Thoracic aorta (tissue), 2 donors: ENCODE data around the gene ASH1L. TPM values are rescaled to one million over a fixed set of nuclear protein-coding genes. Genes with fewer than 3 reads are reported as not detected.
"Not testable (repeated sequence)": the region's sequence is repeated elsewhere in the genome, so short reads cannot be mapped to it uniquely, and the experiment has no call there.

Source experiments
- ATAC-seq: fragments of 150-250 bp; one replicate; pipeline ENCODE4 v1.8.0; 2017; ENCODE audit warnings: low read depth; ENCODE audit not compliant: insufficient number of reproducible peaks, low FRiP score
- DNase-seq: peaks from one replicate; pipeline ENCODE4 v3.0.0-alpha.2; 2020; ENCODE audit warnings: low spot score
- H3K27ac ChIP-seq, 2 donors: fragments of 200-600 bp; sonication (generic); 1 replicate in 1 of 2; 2 replicates in 1 of 2; pipeline ENCODE4 v1.5.1; 2016; ENCODE audit warnings: mild to moderate bottlenecking in 2 of 2, moderate library complexity in 2 of 2
- H3K27me3 ChIP-seq: fragments of 200-600 bp; sonication (generic); replicated peaks from 2 replicates; pipeline ENCODE4 v1.6.0; 2016; ENCODE audit warnings: mild to moderate bottlenecking; ENCODE audit not compliant: insufficient read depth
- H3K36me3 ChIP-seq: fragments of 200-600 bp; sonication (generic); one replicate; pipeline ENCODE4 v1.5.1; 2016
- H3K4me1 ChIP-seq, 2 donors: fragments of 200-600 bp; sonication (generic); 1 replicate in 1 of 2; 2 replicates in 1 of 2; pipeline versions ENCODE4 v1.5.1 to v1.6.0; 2016; ENCODE audit warnings: low read depth in 2 of 2, mild to moderate bottlenecking in 1 of 2; ENCODE audit not compliant: control insufficient read depth in 1 of 2
- H3K4me3 ChIP-seq: fragments of 200-600 bp; sonication (generic); 2 replicates; pipeline ENCODE4 v1.5.1; 2016; ENCODE audit warnings: mild to moderate bottlenecking
- H3K9me3 ChIP-seq: fragments of 200-600 bp; sonication (generic); 2 replicates; pipeline ENCODE4 v1.5.1; 2016
- CTCF ChIP-seq: fragments of 200-600 bp; sonication (generic); IDR thresholded peaks from one replicate; pipeline ENCODE4 v1.5.1; 2019; ENCODE audit warnings: antibody characterized with exemption
- total RNA-seq, 2 donors: library from RNA; depleted of rRNA; stranded (reverse); fragments of >200 nt; gene quantifications; one replicate each; pipeline versions ENCODE4 v1.1.0 to v1.2.3, GENCODE V29; 2016

The ASH1L gene
- total RNA-seq, 2 donors from 2014 or later = 52.7 to 84.2 TPM

- DNase-seq (no peak), ATAC-seq (no peak)
- no peaks in the 10 kb centered on the region for H3K9me3 ChIP-seq
- no peak overlapping the region for H3K4me3 ChIP-seq
- TF ChIP-seq CTCF = no peak
- H3K27me3 ChIP-seq = no peaks in the 10 kb centered on the region
- no peaks in the 10 kb centered on the region for H3K36me3 ChIP-seq
- no peak overlapping the region for H3K27ac ChIP-seq
- peaks cover 0 to 4% of the 10 kb centered on the region in 2 donors for H3K4me1 ChIP-seq
These were observed 75.1 kb downstream of the ASH1L start for GRCh38 chr1:155487541-155487940.

- not testable (repeated sequence) for H3K4me3 ChIP-seq, ATAC-seq, H3K4me1 ChIP-seq, H3K36me3 ChIP-seq, H3K27me3 ChIP-seq, H3K9me3 ChIP-seq, DNase-seq, H3K27ac ChIP-seq
These were observed 75.7 kb downstream of the ASH1L start for GRCh38 chr1:155486952-155487351.

GRCh38 chr1:155485945-155486344 lies 76.7 kb downstream of the ASH1L start:
- peaks cover 6% of the 10 kb centered on the region for H3K36me3 ChIP-seq
- no peak for TF ChIP-seq CTCF
- DNase-seq = no peak
- no peaks in the 10 kb centered on the region for H3K9me3 ChIP-seq
- H3K4me1 ChIP-seq = peaks cover 0 to 4% of the 10 kb centered on the region in 2 donors
- H3K4me3 ChIP-seq = no peak overlapping the region
- H3K27ac ChIP-seq = no peak overlapping the region
- no peak for ATAC-seq
- H3K27me3 ChIP-seq = no peaks in the 10 kb centered on the region

GRCh38 chr1:155485222-155485621 lies 77.4 kb downstream of the ASH1L start:
- Histone ChIP-seq H3K9me3 (no peaks in the 10 kb centered on the region), H3K36me3 (peaks cover 6% of the 10 kb centered on the region), H3K27me3 (no peaks in the 10 kb centered on the region), H3K4me3 (no peak overlapping the region), H3K4me1 (peaks cover 0 to 4% of the 10 kb centered on the region in 2 donors), H3K27ac (no peak overlapping the region)
- no peak for DNase-seq
- TF ChIP-seq CTCF = no peak
- ATAC-seq = no peak

GRCh38 chr1:155481741-155482241 lies 80.8 kb downstream of the ASH1L start:
- H3K9me3 ChIP-seq = no peaks in the 10 kb centered on the region
- DNase-seq (no peak), ATAC-seq (no peak)
- no peak for TF ChIP-seq CTCF
- H3K4me1 ChIP-seq = peaks cover 0 to 4% of the 10 kb centered on the region in 2 donors
- peaks cover 6% of the 10 kb centered on the region for H3K36me3 ChIP-seq
- H3K27ac ChIP-seq = no peak overlapping the region
- H3K27me3 ChIP-seq = no peaks in the 10 kb centered on the region
- H3K4me3 ChIP-seq = no peak overlapping the region

- peaks cover 6% of the 10 kb centered on the region for H3K36me3 ChIP-seq
- H3K27ac ChIP-seq = no peak overlapping the region
- no peak overlapping the region for H3K4me3 ChIP-seq
- peaks cover 2 to 4% of the 10 kb centered on the region in 2 donors for H3K4me1 ChIP-seq
- no peak for TF ChIP-seq CTCF
- no peaks in the 10 kb centered on the region for H3K27me3 ChIP-seq
- no peaks in the 10 kb centered on the region for H3K9me3 ChIP-seq
- no peak for DNase-seq
- no peak for ATAC-seq
These were observed 83.4 kb downstream of the ASH1L start for GRCh38 chr1:155479205-155479604.
